Measurements from ENCODE around the gene ZBED6. TPM values are rescaled to one million over a fixed set of nuclear protein-coding genes. Genes with fewer than 3 reads are reported as not detected.

The ZBED6 gene
- total RNA-seq, 4 donors from 2014 or later: 9.0 to 42.5 (median 27.6) TPM

DNA sequence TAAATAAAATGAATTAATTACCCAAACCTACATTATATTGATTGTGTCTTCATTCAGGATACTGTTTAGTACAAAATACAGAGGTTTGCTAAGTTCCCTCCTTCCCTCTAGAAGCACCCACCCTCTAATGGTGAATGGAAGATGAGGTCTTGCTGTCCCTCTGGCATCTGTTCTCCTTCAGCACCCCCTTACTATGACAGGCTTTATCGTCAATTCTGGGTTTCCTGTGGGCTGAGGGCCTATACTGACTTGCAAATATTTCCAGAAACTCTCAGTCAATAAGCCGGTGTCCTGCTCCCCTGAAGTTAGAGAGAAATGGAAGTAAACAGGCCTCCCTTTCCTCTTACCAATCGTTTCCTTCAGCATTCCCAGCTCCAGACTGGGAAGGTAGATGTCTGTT, 17.3 kb upstream of the ZBED6 start:
- TF ChIP-seq POLR2A (IDR thresholded peaks at IDR 0.05): no peak
- TF ChIP-seq, protein P1, sequence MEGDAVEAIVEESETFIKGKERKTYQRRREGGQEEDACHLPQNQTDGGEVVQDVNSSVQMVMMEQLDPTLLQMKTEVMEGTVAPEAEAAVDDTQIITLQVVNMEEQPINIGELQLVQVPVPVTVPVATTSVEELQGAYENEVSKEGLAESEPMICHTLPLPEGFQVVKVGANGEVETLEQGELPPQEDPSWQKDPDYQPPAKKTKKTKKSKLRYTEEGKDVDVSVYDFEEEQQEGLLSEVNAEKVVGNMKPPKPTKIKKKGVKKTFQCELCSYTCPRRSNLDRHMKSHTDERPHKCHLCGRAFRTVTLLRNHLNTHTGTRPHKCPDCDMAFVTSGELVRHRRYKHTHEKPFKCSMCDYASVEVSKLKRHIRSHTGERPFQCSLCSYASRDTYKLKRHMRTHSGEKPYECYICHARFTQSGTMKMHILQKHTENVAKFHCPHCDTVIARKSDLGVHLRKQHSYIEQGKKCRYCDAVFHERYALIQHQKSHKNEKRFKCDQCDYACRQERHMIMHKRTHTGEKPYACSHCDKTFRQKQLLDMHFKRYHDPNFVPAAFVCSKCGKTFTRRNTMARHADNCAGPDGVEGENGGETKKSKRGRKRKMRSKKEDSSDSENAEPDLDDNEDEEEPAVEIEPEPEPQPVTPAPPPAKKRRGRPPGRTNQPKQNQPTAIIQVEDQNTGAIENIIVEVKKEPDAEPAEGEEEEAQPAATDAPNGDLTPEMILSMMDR (IDR thresholded peaks at IDR 0.05 in 4 of 5, conservative IDR thresholded peaks at IDR 0.05 in 1 of 5): no peak
- intact Hi-C loops (cut with DNase I; ENCODE audit: low total_unique reads) (loop anchor here (10.0 kb wide), 2 partner anchors 113 to 153 kb away; partner anchors contain the start of gene ATP2B4), in situ Hi-C loops (cut with MboI; ENCODE audit: low sequenced_read_pairs in 4 of 4) (no loop called here)
- Histone ChIP-seq H3K4me1 (peaks cover under 1 to 3% of the 10 kb centered on the region in 2 donors), H3K27ac (no peak overlapping the region), H3K9me3 (no peaks in the 10 kb centered on the region), H3K27me3 (no peaks in the 10 kb centered on the region), H3K4me3 (no peak overlapping the region), H3K36me3 (no peaks in the 10 kb centered on the region)
- ATAC-seq: no peak
- DNase-seq: no peak

DNA sequence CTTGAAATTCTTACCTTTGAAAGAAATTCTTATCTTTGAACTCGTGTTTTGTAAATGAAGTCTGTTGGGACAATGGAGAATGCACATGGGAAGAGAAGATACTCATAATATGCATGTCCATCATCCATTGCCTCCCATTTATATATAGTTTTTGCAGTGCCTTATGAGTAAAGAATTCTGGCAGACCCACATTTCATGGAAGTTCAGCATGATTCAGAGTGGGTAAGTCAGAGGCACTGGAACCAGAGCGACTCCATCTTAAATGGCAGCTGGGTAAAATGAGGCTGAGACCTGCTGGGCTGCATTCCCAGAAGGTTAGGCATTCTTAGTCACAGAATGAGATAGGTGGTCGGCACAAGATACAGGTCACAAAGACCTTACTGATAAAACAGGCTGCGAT, 16.6 kb upstream of the ZBED6 start:
- no peak for TF ChIP-seq POLR2A (IDR thresholded peaks at IDR 0.05)
- intact Hi-C loops (cut with DNase I; ENCODE audit: low total_unique reads): loop anchor here (10.0 kb wide), 2 partner anchors 114 to 154 kb away; partner anchors contain the start of gene ATP2B4
- ATAC-seq: no peak
- Histone ChIP-seq H3K36me3 (no peaks in the 10 kb centered on the region), H3K4me1 (peaks cover 0 to 3% of the 10 kb centered on the region in 2 donors), H3K4me3 (no peak overlapping the region), H3K27ac (no peak overlapping the region), H3K9me3 (no peaks in the 10 kb centered on the region), H3K27me3 (no peaks in the 10 kb centered on the region)
- DNase-seq: no peak
- in situ Hi-C loops (cut with MboI; ENCODE audit: low sequenced_read_pairs in 4 of 4): no loop called here

DNA sequence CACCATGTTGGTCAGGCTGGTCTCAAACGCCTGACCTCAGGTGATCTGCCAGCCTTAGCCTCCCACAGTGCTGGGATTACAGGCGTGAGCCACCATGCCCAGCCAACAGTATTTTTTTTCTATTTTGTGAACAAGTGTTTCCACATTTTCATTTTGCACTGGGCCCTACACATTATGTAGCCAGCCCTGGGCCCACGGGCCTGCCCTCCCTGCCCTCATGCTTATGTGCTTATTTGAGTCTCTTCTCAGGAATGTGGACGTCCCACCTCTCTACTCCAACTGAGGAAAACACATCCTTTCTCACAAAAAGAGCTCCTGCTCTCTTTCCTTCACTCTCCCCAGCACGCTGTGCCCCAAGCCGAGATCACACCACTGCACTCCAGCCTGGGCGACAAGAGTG, 13.5 kb upstream of the ZBED6 start:
- in situ Hi-C loops (cut with MboI; ENCODE audit: low sequenced_read_pairs in 4 of 4) (no loop called here), intact Hi-C loops (cut with DNase I; ENCODE audit: low total_unique reads) (no loop called here)
- no peak overlapping the region for H3K4me3 ChIP-seq
- no peak overlapping the region for H3K27ac ChIP-seq
- no peaks in the 10 kb centered on the region for H3K27me3 ChIP-seq
- H3K9me3 ChIP-seq: no peaks in the 10 kb centered on the region
- TF ChIP-seq, protein P1 (IDR thresholded peaks at IDR 0.05 in 4 of 5, conservative IDR thresholded peaks at IDR 0.05 in 1 of 5): no peak
- TF ChIP-seq POLR2A (IDR thresholded peaks at IDR 0.05): no peak
- ATAC-seq (no peak), DNase-seq (no peak)
- H3K4me1 ChIP-seq: no peaks in the 10 kb centered on the region
- no peaks in the 10 kb centered on the region for H3K36me3 ChIP-seq

DNA sequence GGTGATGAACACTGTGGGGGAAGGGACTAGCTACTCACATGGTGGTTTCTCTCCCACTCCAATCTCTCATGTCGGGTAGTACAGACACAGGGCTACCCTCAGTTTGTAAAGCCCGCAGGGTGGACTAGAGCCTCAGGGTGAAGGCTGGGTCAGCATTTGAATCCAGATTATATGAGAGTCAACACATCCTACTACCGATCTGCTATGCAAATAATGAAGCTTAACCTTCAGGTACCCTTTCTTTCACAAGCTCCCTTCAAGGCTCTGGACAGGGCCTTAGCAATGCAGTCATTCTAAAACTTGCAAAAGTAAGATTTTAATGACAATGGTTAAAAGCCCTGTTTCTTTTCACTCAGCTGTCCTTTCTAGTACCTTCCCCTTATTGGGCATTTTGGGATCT, 5.5 kb upstream of the ZBED6 start:
- TF ChIP-seq, protein P1 (IDR thresholded peaks at IDR 0.05 in 4 of 5, conservative IDR thresholded peaks at IDR 0.05 in 1 of 5): no peak
- no peak for TF ChIP-seq POLR2A (IDR thresholded peaks at IDR 0.05)
- no peak for ATAC-seq

DNA sequence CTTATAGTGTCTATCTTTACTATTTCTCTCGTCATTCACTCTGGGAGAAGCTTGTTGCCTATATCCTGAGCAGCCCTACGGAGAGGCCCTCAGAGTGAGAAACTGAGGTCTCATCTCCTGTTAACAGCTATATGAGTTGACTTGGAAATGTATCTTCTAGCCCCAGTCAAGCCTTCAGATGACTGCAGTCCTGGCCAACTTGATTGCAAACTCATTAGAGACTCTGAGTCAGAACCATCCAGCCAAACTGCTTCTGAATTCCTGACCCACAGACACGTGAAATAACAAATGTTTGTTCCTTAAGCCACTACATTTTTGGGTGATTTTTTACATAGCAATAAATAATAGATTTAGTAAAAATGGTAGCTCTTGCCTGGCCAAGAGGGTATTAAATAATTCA, 3.9 kb upstream of the ZBED6 start:
- intact Hi-C loops (cut with DNase I; ENCODE audit: low total_unique reads): loop anchor here (10.0 kb wide), 2 partner anchors 517 to 757 kb away; no protein-coding TSS in a partner anchor

More for the DNA sequence above, 5.5 kb upstream of the ZBED6 start:
- no peak overlapping the region for H3K27ac ChIP-seq
- H3K4me3 ChIP-seq: no peak overlapping the region
- H3K9me3 ChIP-seq: no peaks in the 10 kb centered on the region
- DNase-seq: no peak
- H3K4me1 ChIP-seq: peaks cover 0 to 3% of the 10 kb centered on the region in 2 donors
- intact Hi-C loops (cut with DNase I; ENCODE audit: low total_unique reads) (loop anchor here (10.0 kb wide), 2 partner anchors 515 to 755 kb away; no protein-coding TSS in a partner anchor), in situ Hi-C loops (cut with MboI; ENCODE audit: low sequenced_read_pairs in 4 of 4) (no loop called here)
- no peaks in the 10 kb centered on the region for H3K36me3 ChIP-seq
- H3K27me3 ChIP-seq: no peaks in the 10 kb centered on the region

More for the DNA sequence above, 3.9 kb upstream of the ZBED6 start:
- Histone ChIP-seq H3K4me1 (peaks cover 0 to 5% of the 10 kb centered on the region in 2 donors), H3K27me3 (no peaks in the 10 kb centered on the region), H3K4me3 (no peak overlapping the region), H3K9me3 (no peaks in the 10 kb centered on the region), H3K36me3 (no peaks in the 10 kb centered on the region), H3K27ac (no peak overlapping the region)
- in situ Hi-C loops (cut with MboI; ENCODE audit: low sequenced_read_pairs in 4 of 4): no loop called here
- no peak for DNase-seq
- no peak for TF ChIP-seq POLR2A (IDR thresholded peaks at IDR 0.05)
- TF ChIP-seq, protein P1 (IDR thresholded peaks at IDR 0.05 in 4 of 5, conservative IDR thresholded peaks at IDR 0.05 in 1 of 5): no peak
- ATAC-seq: no peak
